Smooth muscle cell of the brain vasculature (primary cell): ENCODE measurements around the gene LMO4.
A peak's percentile ranks its signal among the peaks of the same experiment; 100 is the strongest.

Source experiments
- DNase-seq: peaks from one replicate; pipeline ENCODE4 v3.0.0-alpha.2; 2012; ENCODE audit warnings: low read depth, low spot score

The LMO4 gene, protein sequence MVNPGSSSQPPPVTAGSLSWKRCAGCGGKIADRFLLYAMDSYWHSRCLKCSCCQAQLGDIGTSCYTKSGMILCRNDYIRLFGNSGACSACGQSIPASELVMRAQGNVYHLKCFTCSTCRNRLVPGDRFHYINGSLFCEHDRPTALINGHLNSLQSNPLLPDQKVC

DNA sequence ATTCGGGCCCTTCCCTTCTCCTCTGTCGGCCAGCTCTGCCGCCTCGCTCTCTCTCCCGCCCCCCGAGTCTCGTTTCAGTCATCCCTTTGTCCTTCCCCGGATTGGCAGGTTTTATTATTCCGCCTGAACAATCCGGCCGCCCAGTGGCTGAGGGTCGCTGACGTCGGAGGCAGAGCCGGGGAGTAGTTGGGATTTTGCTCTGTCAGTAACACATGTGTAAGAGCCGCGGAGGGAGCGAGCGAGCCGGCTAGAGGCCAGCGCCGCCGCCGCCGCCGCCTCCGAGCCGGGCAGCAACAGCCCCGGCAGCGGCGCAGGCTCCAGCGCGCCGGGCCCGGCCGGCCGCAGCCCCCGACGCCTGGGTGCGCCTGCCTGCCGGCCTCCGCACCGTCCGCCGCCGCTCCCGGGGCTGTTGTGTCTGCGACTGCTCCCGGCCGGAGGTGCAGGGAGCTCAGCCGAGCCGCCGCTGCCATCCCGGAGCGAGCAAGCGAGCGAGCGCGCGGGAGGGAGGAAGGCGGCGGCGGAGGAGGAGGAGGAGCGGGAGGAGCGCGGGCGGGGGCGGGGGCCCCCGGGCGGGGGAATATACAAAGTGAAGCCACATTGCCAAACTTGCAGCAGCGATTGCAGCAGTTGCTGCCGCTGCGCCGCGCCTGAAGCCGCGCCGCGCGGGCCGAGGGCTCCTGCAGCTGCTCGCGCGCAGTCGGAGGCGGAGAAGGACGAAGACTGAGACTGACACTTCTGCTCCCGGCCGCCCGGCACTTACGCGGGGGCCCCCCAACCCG, at the start of gene LMO4:
Gene LMO4 (plus strand): TSS at position 609 of the 779 bp plus-strand sequence. CDS start 3,136 bp downstream, outside the sequence.
- peak; percentile 92 for DNase-seq

DNA sequence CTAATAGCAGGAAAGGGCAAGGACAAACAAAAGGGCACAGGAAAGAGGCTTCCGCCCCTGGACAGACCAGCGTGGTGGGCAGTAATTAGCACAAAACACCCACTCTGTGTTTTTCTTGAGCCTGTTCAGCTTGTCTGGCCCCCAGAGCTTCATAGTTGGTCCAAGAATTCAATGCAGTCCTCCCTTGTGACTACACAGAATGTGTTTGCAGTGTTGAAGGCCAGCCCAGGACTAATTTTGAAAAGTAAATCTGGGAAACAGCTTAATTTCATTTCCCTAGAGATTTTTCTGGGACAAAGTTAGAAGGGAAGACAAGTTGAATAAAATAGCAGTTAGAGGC, 49.2 kb upstream of the LMO4 start:
- DNase-seq, result no peak

DNA sequence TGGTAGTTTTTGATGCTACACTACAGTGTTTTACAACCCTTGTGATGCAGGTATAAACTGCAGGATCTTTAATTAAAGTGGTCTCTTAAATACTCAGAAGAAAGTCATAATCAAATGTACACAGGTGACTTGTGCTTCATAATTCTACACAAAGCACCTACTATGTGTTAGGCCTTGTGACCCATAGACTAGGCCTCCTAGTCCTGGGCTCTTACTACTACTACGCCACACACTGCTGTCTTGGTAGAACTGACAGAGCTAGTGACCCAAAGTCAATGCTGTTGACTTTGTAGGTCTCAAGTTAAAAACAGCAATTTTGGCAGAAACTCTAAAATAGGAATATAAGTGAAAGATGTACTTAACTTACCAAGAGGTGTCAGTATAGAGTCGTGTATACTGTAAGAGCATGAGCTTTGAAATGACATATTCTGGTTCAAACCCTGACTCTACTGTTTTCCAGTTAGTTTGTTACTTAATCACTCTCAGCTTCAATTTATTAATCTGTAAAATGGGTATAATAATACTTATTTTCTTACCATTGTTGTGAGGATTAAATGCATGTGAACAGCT, 48.6 kb upstream of the LMO4 start:
- DNase-seq, result no peak

DNA sequence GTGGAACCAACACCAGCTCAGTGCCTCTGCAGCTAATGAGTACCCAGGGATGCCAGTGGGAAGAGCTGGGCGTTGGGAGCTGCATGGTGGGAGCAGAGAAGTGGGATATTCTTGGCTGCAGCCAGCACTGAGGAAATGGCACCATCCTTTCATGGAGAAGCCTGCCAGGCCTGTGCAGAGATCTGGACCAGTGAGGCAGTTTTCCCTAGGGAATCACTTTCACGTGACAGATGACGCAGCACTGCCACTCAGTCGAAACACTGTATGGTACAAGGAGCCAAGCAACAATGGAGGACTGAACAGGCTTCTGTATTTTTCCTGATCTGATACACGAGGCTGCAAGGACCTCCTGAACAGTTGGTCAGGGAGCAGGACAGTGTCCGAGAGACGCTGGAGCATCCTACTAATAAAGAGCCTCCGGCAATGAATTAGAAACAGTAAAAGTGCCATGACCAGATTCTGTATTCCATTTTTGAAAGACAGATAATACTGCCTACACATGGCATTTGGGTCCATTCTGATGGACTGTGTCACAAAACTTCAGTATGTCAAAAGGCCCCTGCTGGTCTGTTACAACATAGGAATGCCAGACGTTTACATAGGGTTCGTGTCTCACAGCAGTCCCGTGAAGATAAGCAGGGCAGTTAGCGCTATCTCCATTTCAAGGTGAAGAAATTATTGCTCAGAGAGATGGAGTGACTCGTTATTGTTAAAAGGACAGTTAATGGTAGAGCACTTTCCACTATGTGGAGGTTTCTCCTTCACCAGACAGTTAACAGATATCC, 44.0 kb upstream of the LMO4 start:
- DNase-seq, result no peak

DNA sequence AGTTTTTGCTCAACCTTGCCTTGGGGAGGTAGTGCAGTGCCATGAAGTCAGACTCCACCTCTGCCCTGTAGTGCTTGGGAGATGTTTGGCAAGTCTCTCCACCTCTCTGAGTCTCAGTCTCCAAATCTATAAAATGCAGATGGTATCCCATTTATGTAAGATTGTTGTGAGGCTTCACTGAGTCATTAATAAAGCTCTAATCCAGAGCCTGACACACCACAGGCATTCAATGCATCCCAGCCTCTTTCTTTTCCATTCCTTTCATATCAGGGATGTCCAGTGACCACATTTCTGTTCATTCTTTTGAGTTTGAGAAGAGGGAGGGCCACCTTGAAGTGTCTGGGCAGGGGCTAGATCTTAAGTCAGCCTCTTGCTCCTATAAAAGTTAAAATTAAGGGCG, 37.6 kb upstream of the LMO4 start:
- DNase-seq, result no peak

DNA sequence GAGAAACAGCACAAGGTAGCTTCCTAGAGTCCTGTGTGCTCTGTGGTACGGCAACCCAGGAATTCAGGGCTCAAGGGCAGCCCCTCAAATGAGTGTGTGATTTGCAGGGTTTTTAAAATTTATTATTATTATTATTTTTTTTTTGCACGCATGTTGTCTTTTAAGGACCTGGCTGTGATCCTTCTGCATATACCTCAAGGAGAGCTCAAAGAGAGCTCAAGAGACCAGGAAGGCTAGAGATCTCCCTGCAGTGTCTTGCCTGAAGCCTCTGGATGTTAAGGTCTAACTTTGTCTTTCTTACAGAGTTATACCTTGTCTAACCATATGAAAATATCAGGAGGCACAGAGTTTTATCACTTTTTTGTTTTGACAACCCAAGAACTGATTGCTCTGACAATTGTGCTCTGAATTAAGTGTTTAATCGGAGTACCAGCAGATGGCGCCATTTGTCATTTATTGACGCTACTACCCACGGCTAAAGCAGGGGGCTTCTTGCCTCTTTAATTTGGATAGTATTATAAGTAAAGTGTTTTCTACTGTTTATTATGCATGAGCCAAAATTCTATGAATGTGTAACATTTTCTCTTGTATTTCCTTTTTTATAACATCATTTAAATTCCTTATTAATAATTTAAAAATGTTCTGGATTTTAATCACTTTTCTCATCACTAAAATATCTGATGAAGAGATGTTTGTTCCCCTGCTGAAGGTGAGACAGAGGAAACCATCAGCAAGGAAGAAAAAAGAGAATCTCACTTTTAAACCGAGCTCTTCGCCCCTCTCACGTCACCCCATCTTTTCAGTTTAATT, 35.8 kb upstream of the LMO4 start:
- DNase-seq, result peak; percentile 41

DNA sequence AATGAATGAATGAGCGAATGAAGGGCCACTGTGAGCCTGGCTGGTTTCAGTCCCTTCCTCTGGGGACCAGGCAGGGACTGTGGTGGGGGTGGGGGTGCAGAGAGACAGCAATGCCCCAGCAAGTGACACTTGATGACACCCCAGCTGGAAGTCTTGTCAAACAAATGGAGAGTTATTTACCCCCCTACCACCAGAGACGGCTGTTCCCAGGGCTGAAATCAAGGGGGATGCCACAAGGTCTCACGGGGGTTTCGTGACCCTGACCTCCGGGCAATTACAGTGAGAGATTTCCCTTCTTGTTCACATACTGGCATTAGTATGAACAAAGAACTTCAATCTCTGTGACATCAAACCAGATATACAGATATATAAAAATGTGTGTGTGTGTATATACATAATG, 34.0 kb upstream of the LMO4 start:
- no peak for DNase-seq

DNA sequence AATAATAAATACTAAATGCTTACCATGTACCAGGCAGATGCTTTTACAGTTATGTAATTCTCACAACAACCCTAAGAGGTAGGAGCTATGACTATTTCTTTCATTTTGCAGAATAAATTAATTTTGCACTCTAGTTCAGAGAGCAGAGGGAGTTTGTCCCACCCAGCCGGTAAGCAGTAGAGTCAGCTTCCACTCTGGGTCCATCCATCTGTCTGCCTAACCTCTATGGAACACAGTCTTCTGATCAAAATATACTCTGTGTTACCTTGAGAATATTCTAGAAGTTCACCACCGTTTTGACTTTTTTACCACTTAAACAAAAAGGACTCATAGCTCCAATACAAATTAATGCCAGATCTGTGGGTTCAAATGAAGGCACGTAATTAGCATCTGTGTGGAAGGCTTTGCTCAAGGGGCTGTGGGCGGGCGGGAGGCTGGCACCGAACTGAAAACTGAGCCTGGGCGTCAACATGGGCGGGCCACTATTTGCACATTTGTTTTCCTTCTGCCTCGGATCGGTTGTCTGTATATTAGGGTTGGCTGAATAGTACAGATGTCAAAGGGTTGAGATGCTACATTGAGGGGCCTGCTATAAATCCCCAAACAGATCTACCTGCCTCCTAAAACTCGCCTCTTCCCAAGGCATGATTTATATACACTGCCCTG, 33.1 kb upstream of the LMO4 start:
- no peak for DNase-seq

DNA sequence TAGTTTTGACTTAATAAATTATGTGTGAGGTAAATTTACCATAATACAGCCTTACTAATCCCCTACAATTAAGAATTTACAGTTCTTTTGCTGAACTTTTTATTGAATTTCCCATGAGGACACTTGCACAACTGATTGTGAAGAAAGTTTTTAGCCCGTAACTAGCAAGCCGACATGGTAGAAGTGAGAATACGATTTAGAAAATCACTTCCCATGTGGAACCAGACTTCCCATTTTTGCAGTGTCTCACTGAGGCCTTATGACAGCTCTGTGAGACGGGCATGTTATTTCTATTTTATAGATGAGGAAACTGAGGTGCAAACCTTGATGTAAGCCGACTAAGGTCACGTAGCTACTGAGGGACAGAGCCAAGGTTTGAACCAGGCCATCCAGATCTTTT, 32.5 kb upstream of the LMO4 start:
- DNase-seq, result no peak

DNA sequence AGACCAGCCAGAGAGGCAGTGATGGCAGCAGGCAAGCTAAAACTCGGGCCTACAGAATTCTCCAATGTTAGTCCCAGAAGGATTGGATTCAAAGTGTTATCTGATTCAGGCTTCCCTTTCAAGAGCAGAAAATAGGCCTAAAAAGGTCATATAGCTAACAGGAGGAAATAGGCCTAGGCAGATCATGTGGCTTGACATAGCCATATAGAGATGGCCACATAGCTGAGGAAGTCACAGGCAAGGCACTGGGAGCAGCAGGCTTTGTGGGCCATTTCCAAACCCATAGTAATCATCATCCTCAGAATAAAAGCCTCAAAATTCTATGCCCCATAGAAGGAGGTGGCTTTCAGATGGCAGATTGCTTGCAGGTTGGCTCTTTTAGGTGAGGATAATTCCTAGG, 29.0 kb upstream of the LMO4 start:
- no peak for DNase-seq

DNA sequence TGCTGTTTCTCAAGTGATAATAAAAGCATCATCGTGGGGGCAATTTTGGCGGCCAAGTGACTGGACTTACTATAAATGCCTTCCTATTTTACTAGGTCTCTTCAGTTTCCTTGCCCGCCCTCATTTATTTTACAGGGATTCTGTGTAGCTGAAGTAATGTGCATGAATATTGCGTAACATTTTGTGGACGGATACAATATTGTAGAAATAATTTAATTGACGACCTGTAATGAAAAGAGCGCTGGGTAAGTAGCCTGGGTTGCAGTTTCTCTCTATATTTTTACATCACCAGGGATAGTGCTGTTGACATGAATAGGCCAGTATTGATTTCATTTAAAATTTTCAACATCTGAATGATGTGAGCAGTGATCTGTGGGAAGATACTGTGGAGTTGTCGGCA, 28.1 kb upstream of the LMO4 start:
- no peak for DNase-seq

DNA sequence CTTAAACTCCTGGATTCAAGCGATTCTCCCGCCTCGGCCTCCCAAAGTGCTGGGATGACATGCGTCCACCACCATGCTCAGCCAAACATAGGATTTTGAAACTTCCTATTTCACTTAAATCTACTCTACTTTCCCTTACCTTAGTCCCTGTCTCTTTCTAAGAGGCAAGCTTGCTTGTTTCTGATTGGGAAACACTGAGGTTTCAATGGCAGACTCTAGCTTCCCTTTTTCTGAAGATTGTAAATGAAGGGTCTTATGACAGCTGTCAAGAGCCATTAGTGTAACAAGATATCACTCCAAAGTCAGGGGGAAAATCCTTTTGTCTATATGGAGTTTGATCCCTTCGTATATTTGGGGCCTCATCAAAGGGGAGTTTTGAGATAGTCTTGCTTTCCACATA, 23.5 kb upstream of the LMO4 start:
- DNase-seq, result no peak

DNA sequence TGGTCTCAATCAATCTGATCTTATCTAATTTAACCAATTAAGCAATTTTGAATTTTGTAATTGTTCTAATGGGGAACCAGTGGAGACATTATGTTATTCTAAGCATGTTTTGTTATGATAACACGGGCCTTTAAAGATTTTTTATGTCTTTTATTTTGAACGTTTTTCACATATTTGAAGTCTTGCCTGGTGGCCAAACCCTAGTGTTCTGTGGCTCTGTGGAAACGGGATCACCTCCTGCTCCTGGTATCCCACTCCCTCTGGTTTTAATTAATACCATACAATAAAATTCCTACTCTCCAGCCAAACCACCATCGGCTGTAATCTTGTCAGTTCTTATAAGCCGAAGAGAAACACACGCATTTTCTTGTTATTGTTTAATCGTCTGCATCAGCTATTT, 22.9 kb upstream of the LMO4 start:
- DNase-seq, result no peak

DNA sequence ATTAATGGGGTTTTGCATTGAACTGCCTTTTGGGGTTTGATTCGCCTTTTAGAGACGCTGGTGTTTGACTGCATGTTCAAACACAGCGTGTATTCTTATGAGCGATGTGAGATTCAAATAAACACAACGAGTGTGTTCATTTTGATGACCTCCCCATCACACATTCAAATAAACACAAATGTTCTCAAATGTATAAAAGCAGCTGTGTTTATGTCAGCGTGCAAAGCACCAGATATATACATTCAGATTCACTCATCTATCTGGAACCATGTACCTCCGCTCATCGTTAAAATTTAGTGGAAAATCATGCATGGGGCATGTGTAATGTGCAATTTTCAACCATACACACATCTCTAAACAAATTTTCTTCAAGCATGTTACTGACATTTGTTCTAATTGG, 21.4 kb upstream of the LMO4 start:
- DNase-seq, result no peak

DNA sequence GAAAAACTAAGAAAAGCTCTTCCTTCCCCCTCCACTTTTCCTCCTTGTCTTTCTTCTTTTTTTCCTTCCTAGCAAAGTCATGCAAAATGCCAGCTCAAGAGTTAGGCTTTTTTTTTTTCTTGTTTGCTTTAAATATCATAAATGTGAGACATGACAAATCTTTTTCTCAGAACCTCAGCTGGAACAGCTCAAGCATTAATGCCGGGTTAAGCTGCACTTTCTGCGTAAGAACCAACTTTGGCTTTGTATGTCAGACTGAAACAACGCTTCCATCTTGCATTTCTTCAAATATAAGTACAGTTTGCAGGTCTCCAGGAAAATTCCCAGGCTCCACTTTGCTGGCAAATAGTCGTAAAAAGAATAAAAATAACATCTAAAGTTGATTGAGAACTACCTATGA, 20.7 kb upstream of the LMO4 start:
- no peak for DNase-seq

DNA sequence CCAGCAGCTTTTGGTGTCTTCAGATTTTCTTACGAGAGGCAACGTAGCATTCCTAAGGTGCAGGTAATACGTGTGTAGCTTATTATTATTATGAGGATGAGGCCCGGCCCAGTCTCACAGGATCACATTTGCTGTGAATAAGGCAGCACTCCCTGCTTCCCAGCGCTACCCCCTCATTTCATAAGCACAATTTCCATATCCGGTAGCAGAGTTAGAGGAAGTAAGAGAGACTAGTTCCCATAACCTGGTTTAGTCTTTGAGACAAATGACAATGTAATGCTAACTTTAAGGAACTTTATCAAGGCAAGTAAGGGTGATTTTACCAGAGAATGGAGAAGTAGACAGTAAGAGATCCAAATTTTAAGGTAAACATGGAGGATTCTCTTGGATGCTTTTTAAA, 14.6 kb upstream of the LMO4 start:
- DNase-seq, result no peak

DNA sequence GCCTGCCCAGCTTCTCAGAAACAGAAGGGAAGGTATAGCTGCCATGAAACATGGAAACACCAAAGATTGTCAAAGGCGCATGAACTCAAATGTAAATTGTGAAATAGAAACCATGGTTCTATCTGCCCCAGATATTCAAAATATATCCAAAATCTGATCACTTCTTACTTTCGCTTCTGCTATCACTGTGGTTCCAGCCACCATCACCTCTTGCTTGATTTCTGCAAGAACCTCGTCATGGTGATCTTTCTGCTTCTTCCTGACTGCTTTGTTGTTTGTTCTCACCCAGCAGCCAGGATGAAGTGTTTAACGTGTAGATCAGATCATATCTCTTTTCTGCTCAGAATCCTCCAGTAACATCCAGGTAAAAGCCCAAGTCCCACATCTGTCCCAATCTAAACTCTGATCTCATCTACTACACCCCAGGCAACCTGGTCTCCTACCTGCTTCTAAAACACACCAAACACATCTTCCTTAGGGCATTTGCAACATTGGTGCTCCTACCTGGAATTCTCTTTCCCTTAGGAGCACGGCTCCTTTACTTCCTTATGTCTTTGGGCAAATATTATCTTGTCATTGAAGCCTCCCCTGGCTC, 10.5 kb upstream of the LMO4 start:
- DNase-seq, result no peak

DNA sequence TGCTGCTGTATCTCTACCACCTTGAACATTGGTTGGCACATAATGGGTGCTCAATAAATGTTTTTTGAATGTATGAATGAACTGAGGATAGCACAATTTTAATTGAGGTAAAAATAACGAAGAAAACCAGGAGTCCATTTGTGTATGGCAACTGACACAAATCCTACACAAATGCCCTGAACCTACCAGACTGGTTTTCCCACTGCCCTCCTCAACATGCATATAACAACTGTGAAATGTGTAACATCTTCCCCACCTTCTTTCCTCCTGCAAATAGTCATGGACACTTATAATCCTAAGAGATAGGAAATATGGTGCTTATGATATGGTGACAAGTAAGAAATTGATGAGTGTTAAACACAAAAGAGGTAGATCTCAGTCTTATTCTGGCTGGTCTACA, 9.9 kb upstream of the LMO4 start:
- no peak for DNase-seq

DNA sequence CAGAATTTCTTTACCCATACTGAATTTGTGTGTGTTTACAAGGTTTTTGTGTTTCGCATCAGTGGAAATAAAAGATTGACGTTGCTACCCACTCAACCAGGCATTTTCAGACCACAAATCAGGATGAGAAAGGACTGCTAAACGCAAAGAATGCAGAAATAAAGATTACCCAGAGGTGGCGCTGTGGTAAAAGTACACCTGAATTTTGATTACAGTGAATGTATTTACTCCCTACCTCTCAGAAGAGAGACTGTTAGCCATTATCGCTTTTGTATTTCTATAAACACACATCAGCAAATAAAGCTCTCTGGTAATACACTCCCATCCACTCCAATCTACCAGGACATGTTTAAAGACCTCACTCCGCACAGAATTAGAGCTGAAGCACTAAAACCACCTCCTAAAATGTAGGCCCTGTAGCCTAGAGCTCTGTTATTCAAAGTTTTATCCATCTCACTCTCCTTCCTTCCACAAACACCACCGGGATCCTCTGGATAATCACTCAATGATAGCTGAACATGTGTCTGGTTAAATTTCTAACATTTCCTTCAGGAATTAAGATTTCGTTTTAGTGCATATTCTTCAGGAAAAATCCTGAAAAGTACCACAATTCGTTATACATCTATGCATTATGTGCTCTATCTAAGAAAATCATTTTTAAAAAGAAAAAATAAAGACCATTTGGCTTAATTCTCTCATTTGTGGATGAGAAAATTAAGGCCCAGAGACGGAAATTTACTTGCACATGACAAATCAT, 2.5 kb upstream of the LMO4 start:
- no peak for DNase-seq
